Measurements from ENCODE around the gene SMARCB1. TPM values are rescaled to one million over a fixed set of nuclear protein-coding genes. Genes with fewer than 3 reads are reported as not detected.

SMARCB1 gene
- total and polyA plus RNA-seq, 2 of the 4 experiments (the other 2 are of a cell fraction), result 110 to 159 TPM

GRCh38 chr22:23790819-23791737 is 4.3 kb downstream of the SMARCB1 start:
- POLR2A ChIA-PET (ENCODE audit: unreplicated experiment), result no interaction called here
- Histone ChIP-seq H3K9me1 (ENCODE audit: insufficient read depth, low read length) (peaks cover 17% of the 10 kb centered on the region), H3K9ac (ENCODE audit: low read depth, low read length) (peak overlapping the region; percentile 9; the same call in 1 of the 2 replicates), H2AFZ (replicated peaks; ENCODE audit: low read length, poor library complexity) (no peak overlapping the region), H3K27ac (ENCODE audit: insufficient read depth, low read length) (peak overlapping the region; percentile 33; the same call in 1 of the 2 replicates), H4K91ac (ENCODE audit: insufficient read depth, low read depth, low read length) (no peak overlapping the region), H3K9me3 (ENCODE audit: control insufficient read depth, insufficient read depth, low read length) (no peaks in the 10 kb centered on the region), H2AK9ac (replicated peaks; ENCODE audit: low read depth, low read length, poor library complexity) (peak overlapping the region; percentile 52), H3K56ac (ENCODE audit: extremely low read depth, insufficient read depth, low read length) (no peak overlapping the region), H3K4me2 (ENCODE audit: low read depth, low read length) (peak overlapping the region; percentile 10; the same call in 1 of the 2 replicates), H2BK15ac (ENCODE audit: low read depth, low read length) (no peak overlapping the region), H3K18ac (ENCODE audit: low read depth, low read length) (no peak overlapping the region), H4K5ac (ENCODE audit: low read depth, low read length) (no peak overlapping the region), H3K79me1 (ENCODE audit: low read depth in 1 of 2, low read length in 2 of 2) (peaks cover 47 to 64% of the 10 kb centered on the region in 2 experiments), H2BK20ac (ENCODE audit: low read depth, low read length) (no peak overlapping the region), H4K20me1 (ENCODE audit: insufficient read depth, low read length) (peaks cover 62% of the 10 kb centered on the region), H3K4me1 (ENCODE audit: control insufficient read depth, insufficient read depth, low read length) (peaks cover 16% of the 10 kb centered on the region), H3K14ac (replicated peaks; ENCODE audit: low read depth, low read length) (no peak overlapping the region), H3K23ac (ENCODE audit: low read depth, low read length) (no peak overlapping the region), H2BK5ac (ENCODE audit: low read depth, low read length, poor library complexity, severe bottlenecking) (no peak overlapping the region), H3K4me3 (ENCODE audit: insufficient read depth, low read depth, low read length) (no peak overlapping the region), H4K8ac (ENCODE audit: low read depth in 2 of 2, low read length in 2 of 2) (peak overlapping the region in 1 of 2 experiments; percentile 14; a peak in 1 of 4 replicates), H3K27me3 (ENCODE audit: control insufficient read depth, insufficient read depth, low read length) (no peaks in the 10 kb centered on the region), H3K4ac (ENCODE audit: low read depth, low read length) (no peak overlapping the region), H2BK120ac (ENCODE audit: low read depth, low read length) (no peak overlapping the region), H2AK5ac (ENCODE audit: low read depth, low read length) (no peak overlapping the region), H3K36me3 (ENCODE audit: control insufficient read depth, insufficient read depth, low read length) (peaks cover 39% of the 10 kb centered on the region)
- no TSS peak for BruUV-seq (replicated peaks)
- ATAC-seq (ENCODE audit: low read depth) (no peak), DNase-seq (peak; percentile 72)
- CTCF ChIA-PET, result no interaction called here
- intact Hi-C loops (cut with micrococcal nuclease), result no loop called here
- dilution Hi-C loops (cut with HindIII; ENCODE audit: low sequenced_read_pairs, unreplicated experiment), result no loop called here
- in situ Hi-C loops (cut with MboI; ENCODE audit: low sequenced_read_pairs), result no loop called here
- 71% methylated on average over 5 of the region's 11 CpGs; no CpG with 5 or more reads in 1 of the 2 experiments for WGBS, 2 experiments (ENCODE audit: extremely low coverage in 2 of 2, insufficient read length in 1 of 2)
- TF ChIP-seq, protein P1, sequence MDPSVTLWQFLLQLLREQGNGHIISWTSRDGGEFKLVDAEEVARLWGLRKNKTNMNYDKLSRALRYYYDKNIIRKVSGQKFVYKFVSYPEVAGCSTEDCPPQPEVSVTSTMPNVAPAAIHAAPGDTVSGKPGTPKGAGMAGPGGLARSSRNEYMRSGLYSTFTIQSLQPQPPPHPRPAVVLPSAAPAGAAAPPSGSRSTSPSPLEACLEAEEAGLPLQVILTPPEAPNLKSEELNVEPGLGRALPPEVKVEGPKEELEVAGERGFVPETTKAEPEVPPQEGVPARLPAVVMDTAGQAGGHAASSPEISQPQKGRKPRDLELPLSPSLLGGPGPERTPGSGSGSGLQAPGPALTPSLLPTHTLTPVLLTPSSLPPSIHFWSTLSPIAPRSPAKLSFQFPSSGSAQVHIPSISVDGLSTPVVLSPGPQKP (IDR thresholded peaks at IDR 0.05; ENCODE audit: borderline replicate concordance, low read depth, low read length), result no peak
- TF ChIP-seq CHD1 (IDR thresholded peaks at IDR 0.05; ENCODE audit: low read depth, low read length) (no peak), FOS (IDR thresholded peaks at IDR 0.05; ENCODE audit: low read depth, low read length) (no peak), RFX5 (IDR thresholded peaks at IDR 0.05; ENCODE audit: low read depth, low read length) (no peak), RAD21 (IDR thresholded peaks at IDR 0.05; ENCODE audit: low read length) (no peak), RCOR1 (IDR thresholded peaks at IDR 0.05; ENCODE audit: insufficient replicate concordance, low read length) (no peak), MAZ (IDR thresholded peaks at IDR 0.05; ENCODE audit: borderline replicate concordance, low read depth, low read length) (no peak), POLR2A (IDR thresholded peaks at IDR 0.05; ENCODE audit: low read depth, low read length) (no peak), BHLHE40 (IDR thresholded peaks at IDR 0.05; ENCODE audit: low read depth, low read length) (no peak), MAFK (IDR thresholded peaks at IDR 0.05; ENCODE audit: low read depth, low read length) (no peak), MXI1 (IDR thresholded peaks at IDR 0.05; ENCODE audit: borderline replicate concordance, low read depth, low read length) (no peak), NFE2L2 (IDR thresholded peaks at IDR 0.05; ENCODE audit: low read depth, low read length) (no peak)
